MM.1S (cell line): ENCODE measurements around the gene DSCAM.

Experiments
- DNase-seq: peaks from one replicate; pipeline ENCODE4 v3.0.0-alpha.2; 2015
- H2AFZ ChIP-seq: fragments of 300-600 bp; sonication (generic); 2 replicates; pipeline ENCODE4 v1.6.0; 2016; ENCODE audit warnings: antibody characterized with exemption, low read length
- H3F3A ChIP-seq: fragments of 300-600 bp; sonication (generic); 2 replicates; pipeline ENCODE4 v1.6.1; 2016; ENCODE audit warnings: mild to moderate bottlenecking, antibody characterized with exemption, low read length, moderate library complexity, mixed read lengths; ENCODE audit not compliant: insufficient read depth
- H3K27ac ChIP-seq: fragments of 300-600 bp; sonication (generic); 2 replicates; pipeline ENCODE4 v1.5.1; 2016; ENCODE audit warnings: mild to moderate bottlenecking, low read length
- H3K27me3 ChIP-seq: fragments of 300-600 bp; sonication (generic); replicated peaks from 2 replicates; pipeline ENCODE4 v1.6.0; 2016; ENCODE audit warnings: low read length; ENCODE audit not compliant: insufficient read depth
- H3K36me3 ChIP-seq: fragments of 300-600 bp; sonication (generic); replicated peaks from 2 replicates; pipeline ENCODE4 v1.6.1; 2016; ENCODE audit warnings: mild to moderate bottlenecking, low read length, mixed read lengths; ENCODE audit not compliant: insufficient read depth
- H3K4me1 ChIP-seq: fragments of 300-600 bp; sonication (generic); 2 replicates; pipeline ENCODE4 v1.6.1; 2016; ENCODE audit warnings: low read length, mixed read lengths
- H3K4me2 ChIP-seq: fragments of 300-600 bp; sonication (generic); 2 replicates; pipeline ENCODE4 v1.6.0; 2016; ENCODE audit warnings: low read depth, low read length
- H3K4me3 ChIP-seq: fragments of 300-600 bp; sonication (generic); 2 replicates; pipeline ENCODE4 v1.5.1; 2016; ENCODE audit warnings: low read length, mixed read lengths
- H3K79me2 ChIP-seq: fragments of 300-600 bp; sonication (generic); 2 replicates; pipeline ENCODE4 v1.6.1; 2016; ENCODE audit warnings: mixed run types, low read length, mixed read lengths
- H3K9ac ChIP-seq: fragments of 300-600 bp; sonication (generic); 2 replicates; pipeline ENCODE4 v1.6.1; 2016; ENCODE audit warnings: low read length, mixed read lengths
- H3K9me2 ChIP-seq: fragments of 300-600 bp; sonication (generic); replicated peaks from 2 replicates; pipeline ENCODE4 v1.6.1; 2016; ENCODE audit warnings: mild to moderate bottlenecking, low read length, mixed read lengths; ENCODE audit not compliant: insufficient read depth
- H3K9me3 ChIP-seq: fragments of 300-600 bp; sonication (generic); replicated peaks from 2 replicates; pipeline ENCODE4 v1.6.1; 2016; ENCODE audit warnings: mild to moderate bottlenecking, low read length, mixed read lengths; ENCODE audit not compliant: insufficient read depth
- H4K20me1 ChIP-seq: fragments of 300-600 bp; sonication (generic); 2 replicates; pipeline ENCODE4 v1.6.1; 2016; ENCODE audit warnings: mild to moderate bottlenecking, low read length, moderate library complexity, mixed read lengths; ENCODE audit not compliant: insufficient read depth
- EZH2 ChIP-seq: fragments of 300-600 bp; sonication (generic); optimal IDR thresholded peaks from 2 replicates; pipeline ENCODE3; 2017; ENCODE audit warnings: low read depth, mild to moderate bottlenecking, antibody characterized with exemption, low read length, mixed read lengths
- EZH2phosphoT487 ChIP-seq: fragments of 300-600 bp; sonication (generic); IDR thresholded peaks from 2 replicates; pipeline ENCODE4 v1.6.1; 2018; ENCODE audit warnings: antibody characterized with exemption, low read length
- TF ChIP-seq, protein P1 (sequence below): fragments of 300-600 bp; sonication (generic); IDR thresholded peaks from 2 replicates; pipeline ENCODE4 v1.5.1; 2016; ENCODE audit warnings: antibody characterized with exemption, low read length, mixed read lengths

DSCAM gene

DNA sequence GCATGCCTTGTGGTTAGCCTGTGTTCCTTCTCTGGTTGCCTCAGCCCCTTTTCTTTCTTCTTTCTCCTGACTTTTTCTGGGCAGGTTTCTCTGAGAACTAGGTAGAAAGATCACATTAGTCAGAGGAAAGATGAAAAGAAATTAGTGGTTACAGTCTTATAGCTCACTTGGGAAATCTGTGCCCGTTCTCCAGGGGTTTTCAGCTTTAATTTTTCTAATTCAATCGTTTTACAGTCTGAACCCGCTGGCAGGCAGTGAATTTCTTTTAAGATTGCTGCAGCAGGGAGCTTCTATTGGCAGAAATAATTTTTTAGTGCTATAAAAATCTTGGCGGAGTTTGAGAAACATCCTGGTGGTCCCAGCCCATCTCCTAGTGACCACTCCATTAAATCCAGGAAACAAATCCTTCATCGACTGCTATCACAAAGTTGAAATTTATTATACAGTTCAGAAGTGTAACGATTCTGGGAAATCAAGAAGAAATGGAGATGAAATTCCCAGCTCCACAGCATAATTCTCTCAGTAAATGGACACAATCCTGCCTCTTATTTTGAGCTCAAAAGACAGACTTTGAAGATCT, 866.6 kb downstream of the DSCAM start:
- H3K27ac ChIP-seq = peak overlapping the region; percentile 0; the same call in 1 of the 2 replicates
- peaks cover 100% of the 10 kb centered on the region for H3K79me2 ChIP-seq
- peaks cover 81% of the 10 kb centered on the region for H3F3A ChIP-seq
- H3K9me2 ChIP-seq = no peaks in the 10 kb centered on the region
- TF ChIP-seq EZH2 (no peak), EZH2phosphoT487 (no peak)
- TF ChIP-seq, protein P1, sequence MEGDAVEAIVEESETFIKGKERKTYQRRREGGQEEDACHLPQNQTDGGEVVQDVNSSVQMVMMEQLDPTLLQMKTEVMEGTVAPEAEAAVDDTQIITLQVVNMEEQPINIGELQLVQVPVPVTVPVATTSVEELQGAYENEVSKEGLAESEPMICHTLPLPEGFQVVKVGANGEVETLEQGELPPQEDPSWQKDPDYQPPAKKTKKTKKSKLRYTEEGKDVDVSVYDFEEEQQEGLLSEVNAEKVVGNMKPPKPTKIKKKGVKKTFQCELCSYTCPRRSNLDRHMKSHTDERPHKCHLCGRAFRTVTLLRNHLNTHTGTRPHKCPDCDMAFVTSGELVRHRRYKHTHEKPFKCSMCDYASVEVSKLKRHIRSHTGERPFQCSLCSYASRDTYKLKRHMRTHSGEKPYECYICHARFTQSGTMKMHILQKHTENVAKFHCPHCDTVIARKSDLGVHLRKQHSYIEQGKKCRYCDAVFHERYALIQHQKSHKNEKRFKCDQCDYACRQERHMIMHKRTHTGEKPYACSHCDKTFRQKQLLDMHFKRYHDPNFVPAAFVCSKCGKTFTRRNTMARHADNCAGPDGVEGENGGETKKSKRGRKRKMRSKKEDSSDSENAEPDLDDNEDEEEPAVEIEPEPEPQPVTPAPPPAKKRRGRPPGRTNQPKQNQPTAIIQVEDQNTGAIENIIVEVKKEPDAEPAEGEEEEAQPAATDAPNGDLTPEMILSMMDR = no peak
- no peak overlapping the region for H3K9ac ChIP-seq
- no peaks in the 10 kb centered on the region for H3K27me3 ChIP-seq
- peaks cover 91% of the 10 kb centered on the region for H4K20me1 ChIP-seq
- H3K4me1 ChIP-seq = peaks cover 75% of the 10 kb centered on the region
- H3K4me2 ChIP-seq = no peak overlapping the region
- DNase-seq = no peak
- H3K36me3 ChIP-seq = peaks cover 66% of the 10 kb centered on the region
- no peak overlapping the region for H2AFZ ChIP-seq
- no peaks in the 10 kb centered on the region for H3K9me3 ChIP-seq
- H3K4me3 ChIP-seq = no peak overlapping the region

DNA sequence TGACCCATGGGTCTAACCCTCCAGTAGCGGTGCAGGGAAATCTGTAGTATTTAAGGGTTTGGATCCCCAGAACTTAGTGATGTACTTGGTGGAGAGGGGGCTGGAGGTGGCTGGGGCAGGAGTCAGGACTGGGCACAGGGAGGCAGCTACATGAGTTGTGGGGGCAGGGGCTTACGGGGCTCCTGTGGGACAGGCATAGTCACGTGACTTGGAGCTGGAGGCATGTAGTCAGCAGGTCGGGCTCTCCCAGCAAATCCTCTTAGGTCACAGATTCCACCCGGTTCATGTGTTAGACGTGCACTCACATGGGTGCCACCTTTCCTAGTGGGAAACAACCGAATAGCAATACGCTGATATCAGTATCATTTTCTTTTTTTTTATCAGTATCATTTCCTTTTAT, 867.6 kb downstream of the DSCAM start:
- TF ChIP-seq EZH2 (no peak), EZH2phosphoT487 (no peak)
- TF ChIP-seq, protein P1 = no peak
- H3K4me3 ChIP-seq = no peak overlapping the region
- peaks cover 84% of the 10 kb centered on the region for H4K20me1 ChIP-seq
- no peak overlapping the region for H3K4me2 ChIP-seq
- H3K27me3 ChIP-seq = no peaks in the 10 kb centered on the region
- H3K9me2 ChIP-seq = no peaks in the 10 kb centered on the region
- no peaks in the 10 kb centered on the region for H3K9me3 ChIP-seq
- H2AFZ ChIP-seq = no peak overlapping the region
- peaks cover 71% of the 10 kb centered on the region for H3K36me3 ChIP-seq
- peaks cover 98% of the 10 kb centered on the region for H3K79me2 ChIP-seq
- H3K9ac ChIP-seq = no peak overlapping the region
- H3F3A ChIP-seq = peaks cover 78% of the 10 kb centered on the region
- peaks cover 74% of the 10 kb centered on the region for H3K4me1 ChIP-seq
- H3K27ac ChIP-seq = no peak overlapping the region
- DNase-seq = no peak

DNA sequence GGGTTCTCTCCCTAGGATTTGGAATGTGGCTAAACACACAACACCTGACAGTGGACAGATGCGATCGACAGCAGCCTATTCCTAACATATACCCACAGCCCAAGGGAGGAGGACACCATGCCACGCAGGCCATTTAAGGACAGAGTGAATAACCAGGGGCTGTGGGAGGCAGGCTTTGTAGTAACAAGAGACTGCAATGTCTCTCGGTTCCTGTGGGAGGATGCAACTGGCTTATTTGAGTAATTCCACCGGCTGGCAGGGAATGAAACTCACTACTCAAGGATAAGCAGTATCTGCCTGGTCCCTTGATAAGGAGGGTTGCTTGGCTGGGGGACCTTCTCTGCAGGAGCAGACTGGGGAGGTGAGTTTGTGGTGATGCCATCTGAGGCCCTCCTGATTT, 870.2 kb downstream of the DSCAM start:
- Histone ChIP-seq H3K79me2 (peaks cover 98% of the 10 kb centered on the region), H3K36me3 (peaks cover 82% of the 10 kb centered on the region), H3K4me2 (no peak overlapping the region), H4K20me1 (peaks cover 88% of the 10 kb centered on the region), H3K9me2 (no peaks in the 10 kb centered on the region), H3K27ac (peak overlapping the region; percentile 0; the same call in 1 of the 2 replicates), H3F3A (peaks cover 81% of the 10 kb centered on the region), H3K4me1 (peaks cover 82% of the 10 kb centered on the region), H3K9me3 (no peaks in the 10 kb centered on the region), H3K4me3 (no peak overlapping the region), H3K9ac (no peak overlapping the region), H3K27me3 (no peaks in the 10 kb centered on the region), H2AFZ (no peak overlapping the region)
- TF ChIP-seq, protein P1 = no peak
- TF ChIP-seq EZH2 (no peak), EZH2phosphoT487 (no peak)
- no peak for DNase-seq
